SK-N-MC (cell line): ENCODE results near the gene SFSWAP.

Experiments
- DNase-seq: peaks from one replicate; pipeline ENCODE4 v3.0.0-alpha.2; 2011; ENCODE audit warnings: low read depth, low spot score
- H3K27ac ChIP-seq: fragments of 200-600 bp; sonication (generic); 2 replicates; pipeline ENCODE4 v1.5.1; 2016; ENCODE audit warnings: mixed run types
- H3K36me3 ChIP-seq: fragments of 200-600 bp; sonication (generic); 2 replicates; pipeline ENCODE4 v1.6.1; 2017; ENCODE audit warnings: antibody characterized with exemption, low read length, mixed read lengths; ENCODE audit not compliant: insufficient read depth
- H3K4me3 ChIP-seq: fragments of 200-600 bp; sonication (generic); 2 replicates; pipeline ENCODE4 v1.5.1; 2016
- H3K9ac ChIP-seq: fragments of 200-600 bp; sonication (generic); 2 replicates; pipeline ENCODE4 v1.8.0; 2017; ENCODE audit warnings: mixed run types, mixed read lengths; ENCODE audit not compliant: insufficient read length
- H3K9me3 ChIP-seq: fragments of 200-600 bp; sonication (generic); 2 replicates; pipeline ENCODE4 v1.6.1; 2017; ENCODE audit warnings: low read depth, mild to moderate bottlenecking, antibody characterized with exemption, low read length, moderate library complexity, mixed read lengths
- EZH2 ChIP-seq: fragments of 200-600 bp; sonication (generic); IDR thresholded peaks from one replicate; pipeline ENCODE4 v1.6.1; 2017; ENCODE audit warnings: antibody characterized with exemption
- FOXP2 ChIP-seq: optimal IDR thresholded peaks from 2 replicates; pipeline ENCODE3; 2011; ENCODE audit warnings: mild to moderate bottlenecking, moderate library complexity; ENCODE audit not compliant: insufficient read depth; ENCODE audit errors: extremely low read length, control extremely low read depth
- POLR2AphosphoS5 ChIP-seq: IDR thresholded peaks from 2 replicates; pipeline ENCODE4 v1.6.1; 2012; ENCODE audit warnings: mild to moderate bottlenecking, low read depth, low read length, borderline replicate concordance

Gene SFSWAP

GRCh38 chr12:131833288-131833895 is 122.5 kb downstream of the SFSWAP start:
- Histone ChIP-seq H3K9ac (no peak overlapping the region), H3K27ac (no peak overlapping the region), H3K9me3 (no peaks in the 10 kb centered on the region), H3K4me3 (no peak overlapping the region), H3K36me3 (no peaks in the 10 kb centered on the region)
- TF ChIP-seq FOXP2 (no peak), POLR2AphosphoS5 (no peak), EZH2 (no peak)
- DNase-seq = no peak

DNA sequence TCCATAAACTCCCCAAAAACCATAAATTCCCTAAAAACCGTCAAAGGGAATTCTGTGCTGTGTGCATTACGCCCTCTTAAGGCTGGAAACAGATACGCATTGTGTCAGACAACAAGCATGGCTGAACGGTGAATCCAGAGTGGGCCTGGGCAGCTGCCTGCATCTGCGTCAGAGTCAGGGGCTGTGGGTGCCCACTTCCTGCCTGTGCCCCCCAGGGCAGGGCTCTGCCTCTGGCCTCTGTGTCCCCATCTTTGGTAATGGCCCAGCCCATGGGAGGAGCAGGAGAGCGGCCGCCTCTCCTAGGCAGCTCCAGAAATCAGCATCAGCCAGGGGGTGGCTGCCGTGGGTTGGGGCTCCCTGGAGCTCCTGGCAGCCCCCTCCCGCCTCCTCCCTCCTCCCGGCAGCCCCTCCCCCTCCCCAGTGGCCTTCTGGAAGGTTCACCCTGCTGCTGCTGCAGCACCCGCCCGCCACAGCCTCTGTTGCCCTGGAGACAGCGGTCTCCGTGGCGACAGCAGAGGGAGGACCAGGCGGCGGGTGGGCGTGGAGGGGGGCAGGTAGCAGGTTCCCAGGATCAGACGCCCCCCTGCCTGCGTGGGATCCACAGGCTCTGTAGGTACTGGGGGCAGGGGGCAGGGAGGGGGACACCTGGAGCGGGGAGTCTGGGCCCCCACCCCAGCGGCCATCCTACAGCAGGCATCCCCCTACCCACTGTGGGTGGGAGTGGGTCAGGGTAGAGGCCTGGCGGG is 123.2 kb downstream of the SFSWAP start:
- no peak overlapping the region for H3K27ac ChIP-seq
- H3K9me3 ChIP-seq = no peaks in the 10 kb centered on the region
- H3K36me3 ChIP-seq = no peaks in the 10 kb centered on the region
- TF ChIP-seq FOXP2 = no peak
- no peak for TF ChIP-seq EZH2
- no peak for TF ChIP-seq POLR2AphosphoS5
- DNase-seq = no peak
- no peak overlapping the region for H3K9ac ChIP-seq
- no peak overlapping the region for H3K4me3 ChIP-seq

DNA sequence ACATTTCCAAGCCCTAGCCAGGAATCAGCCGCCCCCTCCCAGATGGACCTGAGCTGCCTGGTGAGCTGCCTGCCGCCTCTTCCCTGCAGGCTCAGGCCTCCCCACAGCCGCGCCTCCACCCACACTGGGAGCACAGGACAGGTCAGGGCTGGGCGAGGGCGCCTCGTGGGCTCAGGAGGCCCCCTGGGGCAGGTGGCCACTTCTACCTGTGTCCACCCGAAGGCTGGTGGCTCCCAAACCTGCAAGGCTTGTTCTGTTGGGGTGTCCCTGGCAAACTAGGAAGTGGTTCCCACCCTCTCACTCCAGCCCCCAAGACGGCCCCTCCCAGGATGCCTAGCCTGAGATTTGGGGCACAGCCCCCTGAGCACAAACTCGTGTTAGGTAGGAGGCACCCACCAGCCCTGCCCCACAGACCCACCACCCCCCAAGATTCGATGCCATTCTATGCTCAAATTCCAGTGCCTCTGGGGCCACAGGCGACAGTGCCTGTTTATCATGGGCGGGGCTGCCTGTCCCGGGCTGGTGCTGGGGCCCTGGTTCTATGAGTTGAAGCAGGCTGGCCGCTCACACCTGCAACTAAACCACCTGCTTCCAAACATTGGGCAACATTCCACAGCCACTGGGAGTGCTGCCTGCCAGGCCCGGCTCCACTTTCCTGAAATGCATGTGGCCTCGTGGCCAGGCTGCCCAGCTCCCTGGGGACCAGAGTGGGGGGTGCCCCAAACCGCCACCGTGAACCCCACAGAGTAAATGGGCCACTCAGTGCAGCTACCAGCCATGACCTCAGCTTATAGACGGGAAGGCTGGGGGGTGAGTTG is 124.1 kb downstream of the SFSWAP start:
- no peak for DNase-seq
- H3K9ac ChIP-seq = no peak overlapping the region
- TF ChIP-seq FOXP2 (no peak), POLR2AphosphoS5 (no peak), EZH2 (no peak)
- no peak overlapping the region for H3K27ac ChIP-seq
- no peaks in the 10 kb centered on the region for H3K36me3 ChIP-seq
- no peak overlapping the region for H3K4me3 ChIP-seq
- H3K9me3 ChIP-seq = no peaks in the 10 kb centered on the region

DNA sequence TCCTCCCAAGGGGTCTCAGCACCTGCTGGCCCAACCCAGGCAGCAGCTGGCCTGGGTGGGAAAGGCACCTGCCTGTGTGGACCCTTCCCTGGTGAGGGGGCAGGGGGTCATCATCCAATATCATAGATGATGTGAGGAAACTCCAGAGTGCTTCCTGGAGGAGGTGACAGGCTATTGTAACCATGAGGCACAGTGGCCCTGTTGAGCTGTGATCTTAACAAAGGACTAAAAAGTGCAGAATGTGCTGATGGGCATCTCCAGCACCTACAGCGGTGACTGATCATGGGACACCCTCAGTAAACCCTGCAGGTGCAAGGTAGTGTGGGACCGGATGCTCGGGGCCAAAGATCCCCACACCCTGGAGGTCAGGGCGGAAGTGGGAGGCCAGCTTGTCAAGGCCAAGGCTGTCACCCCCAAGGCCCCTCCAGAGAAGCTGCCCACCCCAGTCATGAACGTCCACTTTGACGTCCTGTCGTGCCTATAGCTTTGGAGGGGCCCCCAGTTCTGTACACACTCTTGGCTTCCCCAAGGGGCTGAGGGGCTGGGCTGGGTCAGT is 124.8 kb downstream of the SFSWAP start:
- Histone ChIP-seq H3K9ac (no peak overlapping the region), H3K4me3 (no peak overlapping the region), H3K9me3 (no peaks in the 10 kb centered on the region), H3K27ac (no peak overlapping the region), H3K36me3 (no peaks in the 10 kb centered on the region)
- TF ChIP-seq POLR2AphosphoS5 (no peak), FOXP2 (no peak), EZH2 (no peak)
- no peak for DNase-seq

DNA sequence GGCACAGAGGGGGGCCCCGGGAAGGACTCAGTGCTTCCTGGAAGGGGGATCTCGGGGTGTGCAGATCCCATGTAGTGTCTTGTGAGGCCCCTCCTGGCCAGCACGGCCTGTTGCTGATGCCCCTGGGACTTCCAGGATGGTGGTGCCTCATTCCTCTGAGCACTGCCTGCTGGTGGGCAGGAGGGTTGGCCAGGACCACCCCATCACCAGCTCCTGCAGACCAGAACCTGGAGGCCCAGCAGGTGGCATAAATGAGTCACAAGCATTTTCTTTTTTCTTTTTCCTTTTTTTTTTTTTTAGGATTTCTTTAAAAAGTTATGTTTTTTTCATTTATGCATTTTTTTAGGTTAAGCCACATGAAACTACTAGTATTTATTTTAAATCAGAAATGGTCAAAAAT is 125.3 kb downstream of the SFSWAP start:
- Histone ChIP-seq H3K36me3 (no peaks in the 10 kb centered on the region), H3K27ac (no peak overlapping the region), H3K4me3 (no peak overlapping the region), H3K9ac (no peak overlapping the region), H3K9me3 (no peaks in the 10 kb centered on the region)
- no peak for DNase-seq
- no peak for TF ChIP-seq POLR2AphosphoS5
- no peak for TF ChIP-seq FOXP2
- no peak for TF ChIP-seq EZH2

- no peak overlapping the region for H3K27ac ChIP-seq
- H3K9ac ChIP-seq = no peak overlapping the region
- no peak for TF ChIP-seq EZH2
- no peak for TF ChIP-seq POLR2AphosphoS5
- no peak for TF ChIP-seq FOXP2
- no peak for DNase-seq
- H3K9me3 ChIP-seq = no peaks in the 10 kb centered on the region
- H3K4me3 ChIP-seq = no peak overlapping the region
- no peaks in the 10 kb centered on the region for H3K36me3 ChIP-seq
Observed at GRCh38 chr12:131836714-131837397, 126.0 kb downstream of the SFSWAP start.

- no peaks in the 10 kb centered on the region for H3K36me3 ChIP-seq
- H3K9ac ChIP-seq = no peak overlapping the region
- DNase-seq = no peak
- no peaks in the 10 kb centered on the region for H3K9me3 ChIP-seq
- H3K4me3 ChIP-seq = no peak overlapping the region
- no peak for TF ChIP-seq FOXP2
- TF ChIP-seq EZH2 = no peak
- no peak for TF ChIP-seq POLR2AphosphoS5
- no peak overlapping the region for H3K27ac ChIP-seq
Observed at GRCh38 chr12:131840643-131841416, 129.9 kb downstream of the SFSWAP start.
